ENCODE results near the gene PTTG1IP. TPM values are rescaled to one million over a fixed set of nuclear protein-coding genes. Genes with fewer than 3 reads are reported as not detected.

Gene PTTG1IP
- total and polyA plus RNA-seq, 10 of the 15 experiments (the other 5 are each of a cell fraction or from before 2014, with no cell fraction given), result 2.4 to 56.4 (median 44.4) TPM

DNA sequence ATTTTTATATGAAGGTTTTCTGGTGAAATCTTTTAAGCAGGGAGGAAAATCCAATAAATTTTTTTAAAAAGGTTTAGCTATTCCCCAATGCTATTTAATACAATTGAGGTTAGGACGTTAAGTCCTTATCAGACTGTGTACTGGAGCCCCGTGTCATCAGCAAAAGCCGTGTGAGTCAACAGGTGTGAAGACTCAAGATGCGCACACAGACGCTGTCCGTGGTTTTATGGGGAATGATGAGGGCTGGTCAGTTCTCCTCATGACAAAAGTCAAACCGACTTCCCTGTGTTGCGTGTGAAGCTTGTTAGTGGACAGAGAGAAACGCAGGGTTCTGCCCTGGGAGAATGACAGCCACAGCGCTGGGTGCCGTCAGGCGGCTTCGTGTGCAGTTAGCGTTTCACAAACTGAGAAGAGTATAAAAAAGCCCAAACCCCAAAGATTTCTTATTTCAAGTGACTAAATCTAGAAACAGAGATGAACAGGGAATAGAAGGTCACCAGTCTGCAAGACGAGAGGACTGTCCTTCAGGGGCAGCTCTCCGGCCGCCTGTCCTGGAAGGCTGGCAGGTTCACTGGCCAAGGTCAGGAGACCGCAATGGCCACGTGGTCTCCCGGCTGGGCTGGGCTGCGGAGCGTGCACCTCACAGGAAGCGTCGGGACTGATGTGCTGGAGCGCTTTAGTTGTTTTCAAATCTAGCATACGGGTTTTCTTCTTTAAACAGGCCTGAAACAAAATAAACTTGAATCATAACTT, 22.4 kb downstream of the PTTG1IP start:
- H2AFZ ChIP-seq (ENCODE audit: control insufficient read depth, low read depth, low read length), result no peak overlapping the region
- WGBS (ENCODE audit: insufficient coverage, insufficient replicate concordance, low lambda C conversion rate, missing lambda C conversion rate), result 93% methylated on average over 26 of the region's 26 CpGs
- FAIRE-seq (no peak), ATAC-seq (no peak), DNase-seq (ENCODE audit: low read depth, low spot score) (no peak)
- RAD21 ChIA-PET (ENCODE audit: unreplicated experiment), result interaction anchor here (0.9 kb wide), 1 partner anchor 51 kb away, joined by 3 read pairs; no protein-coding TSS in a partner anchor
- H4K20me1 ChIP-seq (ENCODE audit: control insufficient read depth, insufficient read depth), result no peaks in the 10 kb centered on the region
- no peaks in the 10 kb centered on the region for H3K4me1 ChIP-seq (ENCODE audit: control insufficient read depth, insufficient read depth, low read length)
- no peaks in the 10 kb centered on the region for H3K79me2 ChIP-seq (ENCODE audit: control insufficient read depth, insufficient read depth, low read length)
- no peak overlapping the region for H3K4me2 ChIP-seq (ENCODE audit: control insufficient read depth, insufficient read depth)
- H3K27me3 ChIP-seq (replicated peaks in 1 of 2; ENCODE audit: control insufficient read depth in 2 of 2, insufficient read depth in 2 of 2, low read length in 1 of 2), result no peaks in the 10 kb centered on the region
- intact Hi-C loops (cut with micrococcal nuclease; ENCODE audit: unreplicated experiment), result no loop called here
- H3K4me3 ChIP-seq, result no peak overlapping the region
- TF ChIP-seq, protein P1, sequence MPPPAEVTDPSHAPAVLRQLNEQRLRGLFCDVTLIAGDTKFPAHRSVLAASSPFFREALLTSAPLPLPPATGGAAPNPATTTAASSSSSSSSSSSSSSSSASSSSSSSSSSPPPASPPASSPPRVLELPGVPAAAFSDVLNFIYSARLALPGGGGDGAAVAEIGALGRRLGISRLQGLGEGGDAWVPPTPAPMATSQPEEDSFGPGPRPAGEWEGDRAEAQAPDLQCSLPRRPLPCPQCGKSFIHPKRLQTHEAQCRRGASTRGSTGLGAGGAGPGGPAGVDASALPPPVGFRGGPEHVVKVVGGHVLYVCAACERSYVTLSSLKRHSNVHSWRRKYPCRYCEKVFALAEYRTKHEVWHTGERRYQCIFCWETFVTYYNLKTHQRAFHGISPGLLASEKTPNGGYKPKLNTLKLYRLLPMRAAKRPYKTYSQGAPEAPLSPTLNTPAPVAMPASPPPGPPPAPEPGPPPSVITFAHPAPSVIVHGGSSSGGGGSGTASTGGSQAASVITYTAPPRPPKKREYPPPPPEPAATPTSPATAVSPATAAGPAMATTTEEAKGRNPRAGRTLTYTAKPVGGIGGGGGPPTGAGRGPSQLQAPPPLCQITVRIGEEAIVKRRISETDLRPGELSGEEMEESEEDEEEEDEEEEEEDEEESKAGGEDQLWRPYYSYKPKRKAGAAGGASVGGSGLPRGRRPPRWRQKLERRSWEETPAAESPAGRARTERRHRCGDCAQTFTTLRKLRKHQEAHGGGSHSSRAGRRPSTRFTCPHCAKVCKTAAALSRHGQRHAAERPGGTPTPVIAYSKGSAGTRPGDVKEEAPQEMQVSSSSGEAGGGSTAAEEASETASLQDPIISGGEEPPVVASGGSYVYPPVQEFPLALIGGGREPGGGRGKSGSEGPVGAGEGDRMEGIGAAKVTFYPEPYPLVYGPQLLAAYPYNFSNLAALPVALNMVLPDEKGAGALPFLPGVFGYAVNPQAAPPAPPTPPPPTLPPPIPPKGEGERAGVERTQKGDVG (CRISPR knock-in tag; IDR thresholded peaks at IDR 0.05), result no peak
- TF ChIP-seq BCL11A (IDR thresholded peaks at IDR 0.05; ENCODE audit: low read depth, low read length), result no peak
- TF ChIP-seq, protein P2, sequence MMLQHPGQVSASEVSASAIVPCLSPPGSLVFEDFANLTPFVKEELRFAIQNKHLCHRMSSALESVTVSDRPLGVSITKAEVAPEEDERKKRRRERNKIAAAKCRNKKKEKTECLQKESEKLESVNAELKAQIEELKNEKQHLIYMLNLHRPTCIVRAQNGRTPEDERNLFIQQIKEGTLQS (IDR thresholded peaks at IDR 0.05; ENCODE audit: borderline replicate concordance, extremely low read depth, low read depth, low read length), result no peak
- TF ChIP-seq PML (IDR thresholded peaks at IDR 0.05; ENCODE audit: low read length), result no peak
- TF ChIP-seq JUNB (IDR thresholded peaks at IDR 0.05), result no peak
- TF ChIP-seq GATAD2B (conservative IDR thresholded peaks at IDR 0.05; ENCODE audit: low read depth), result no peak
- no peak for TF ChIP-seq RELA (IDR thresholded peaks at IDR 0.05; ENCODE audit: borderline replicate concordance, partially characterized antibody)
- TF ChIP-seq STAT1 (conservative IDR thresholded peaks at IDR 0.05), result no peak
- TF ChIP-seq MTA2 (IDR thresholded peaks at IDR 0.05; ENCODE audit: low read depth), result no peak
- TF ChIP-seq NR2F1 (conservative IDR thresholded peaks at IDR 0.05), result no peak
- TF ChIP-seq, protein P3, sequence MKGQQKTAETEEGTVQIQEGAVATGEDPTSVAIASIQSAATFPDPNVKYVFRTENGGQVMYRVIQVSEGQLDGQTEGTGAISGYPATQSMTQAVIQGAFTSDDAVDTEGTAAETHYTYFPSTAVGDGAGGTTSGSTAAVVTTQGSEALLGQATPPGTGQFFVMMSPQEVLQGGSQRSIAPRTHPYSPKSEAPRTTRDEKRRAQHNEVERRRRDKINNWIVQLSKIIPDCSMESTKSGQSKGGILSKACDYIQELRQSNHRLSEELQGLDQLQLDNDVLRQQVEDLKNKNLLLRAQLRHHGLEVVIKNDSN (IDR thresholded peaks at IDR 0.05; ENCODE audit: borderline replicate concordance, extremely low read length, insufficient read depth, low read depth, low read length), result no peak
- TF ChIP-seq TARDBP (IDR thresholded peaks at IDR 0.05; ENCODE audit: borderline replicate concordance), result no peak
- TF ChIP-seq EP300 (IDR thresholded peaks at IDR 0.05; ENCODE audit: borderline replicate concordance in 1 of 2, control insufficient read depth in 1 of 2, low read depth in 2 of 2, low read length in 2 of 2), result no peak
- no peak for TF ChIP-seq POLR2AphosphoS5 (IDR thresholded peaks at IDR 0.05; ENCODE audit: low read length)
- no peak for TF ChIP-seq BRCA1 (IDR thresholded peaks at IDR 0.05; ENCODE audit: low read depth, low read length)
- no peak for TF ChIP-seq EZH2 (IDR thresholded peaks at IDR 0.05; ENCODE audit: borderline replicate concordance, control insufficient read depth, low read depth, low read length)
- SMC1A ChIA-PET (ENCODE audit: uncharacterized antibody, unreplicated experiment), result no interaction called here
- peaks cover 4 to 33% of the 10 kb centered on the region in 2 experiments; a peak in 3 of 4 replicates for H3K36me3 ChIP-seq (ENCODE audit: control insufficient read depth in 2 of 2, insufficient read depth in 2 of 2, low read length in 1 of 2)
- H3K9me3 ChIP-seq (replicated peaks; ENCODE audit: control insufficient read depth, insufficient read depth, low read length), result no peaks in the 10 kb centered on the region
- in situ Hi-C loops (cut with MboI), result no loop called here
- no peak overlapping the region for H3K9ac ChIP-seq (ENCODE audit: control insufficient read depth, insufficient read depth, low read length)
- POLR2A ChIA-PET, result no interaction called here
- CTCF ChIA-PET, result no interaction called here
- no peak overlapping the region for H3K27ac ChIP-seq (ENCODE audit: control insufficient read depth, insufficient read depth)
- BruUV-seq (replicated peaks), result no TSS peak
